IMR-90 (cell line): ENCODE data around the gene TMEM248. TPM values are rescaled to one million over a fixed set of nuclear protein-coding genes. Genes with fewer than 3 reads are reported as not detected.

Experiments
- ATAC-seq: fragments of 200-7000 bp; cut with Tn5 transposase; 2 replicates; pipeline ENCODE4 v1.9.1; 2020; ENCODE audit warnings: low read depth, mild to moderate bottlenecking, moderate library complexity
- BruUV-seq: library from RNA; stranded (reverse); fragments of 400-500 nt; replicated peaks from 2 replicates; lab custom pipeline; 2021; lab: Mats Ljungman, UMichigan
- CTCF ChIA-PET: fragments of 300-600 bp; formaldehyde crosslinking; extraction: SDS; loops from one replicate; lab custom pipeline; 2021; ENCODE audit warnings: antibody characterized with exemption; lab: Yijun Ruan, JAX
- POLR2A ChIA-PET: fragments of 300-600 bp; sonication (Branson Sonifier 250); formaldehyde crosslinking; loops from one replicate; lab custom pipeline; 2022; ENCODE audit warnings: antibody characterized with exemption; ENCODE audit not compliant: unreplicated experiment; lab: Charles Lee
- DNase-seq: peaks from one replicate; pipeline ENCODE4 v3.0.0; 2013
- H2AFZ ChIP-seq: replicated peaks from 2 replicates; pipeline ENCODE3; 2013; ENCODE audit warnings: low read length, mild to moderate bottlenecking; ENCODE audit not compliant: poor library complexity
- H2AK5ac ChIP-seq: 2 replicates; pipeline ENCODE4 v1.6.1; 2013; ENCODE audit warnings: low read depth, low read length, inconsistent platforms
- H2AK9ac ChIP-seq: replicated peaks from 2 replicates; pipeline ENCODE3; 2013; ENCODE audit warnings: mild to moderate bottlenecking, low read depth, low read length, moderate library complexity; ENCODE audit not compliant: poor library complexity
- H2BK120ac ChIP-seq: 2 replicates; pipeline ENCODE4 v1.6.1; 2013; ENCODE audit warnings: low read depth, low read length, inconsistent platforms
- H2BK15ac ChIP-seq: 3 replicates; pipeline ENCODE4 v1.6.1; 2013; ENCODE audit warnings: low read depth, low read length, inconsistent platforms
- H2BK20ac ChIP-seq: 2 replicates; pipeline ENCODE4 v1.6.1; 2013; ENCODE audit warnings: low read depth, mild to moderate bottlenecking, inconsistent platforms, low read length, moderate library complexity
- H2BK5ac ChIP-seq: 2 replicates; pipeline ENCODE4 v1.6.1; 2013; ENCODE audit warnings: mild to moderate bottlenecking, low read depth, low read length, inconsistent platforms; ENCODE audit not compliant: poor library complexity, severe bottlenecking
- H3K14ac ChIP-seq: replicated peaks from 2 replicates; pipeline ENCODE4 v1.6.1; 2013; ENCODE audit warnings: low read depth, low read length, inconsistent platforms
- H3K18ac ChIP-seq: 2 replicates; pipeline ENCODE4 v1.6.1; 2013; ENCODE audit warnings: low read depth, low read length, control low read depth
- H3K23ac ChIP-seq: 2 replicates; pipeline ENCODE4 v1.6.1; 2013; ENCODE audit warnings: low read depth, low read length, inconsistent platforms
- H3K27ac ChIP-seq: 2 replicates; pipeline ENCODE4 v1.5.1; 2013; ENCODE audit warnings: mild to moderate bottlenecking, control low read depth, low read length; ENCODE audit not compliant: insufficient read depth
- H3K27me3 ChIP-seq: 2 replicates; pipeline ENCODE4 v1.6.1; 2013; ENCODE audit warnings: low read length; ENCODE audit not compliant: control insufficient read depth, insufficient read depth
- H3K36me3 ChIP-seq: 2 replicates; pipeline ENCODE4 v1.6.1; 2013; ENCODE audit warnings: low read length, mixed read lengths; ENCODE audit not compliant: control insufficient read depth, insufficient read depth
- H3K4ac ChIP-seq: 2 replicates; pipeline ENCODE4 v1.6.1; 2013; ENCODE audit warnings: low read depth, low read length, inconsistent platforms
- H3K4me1 ChIP-seq: 2 replicates; pipeline ENCODE4 v1.6.1; 2013; ENCODE audit warnings: low read length, mixed read lengths; ENCODE audit not compliant: control insufficient read depth, insufficient read depth
- H3K4me2 ChIP-seq: 2 replicates; pipeline ENCODE4 v1.6.1; 2013; ENCODE audit warnings: low read depth, mild to moderate bottlenecking, control low read depth, low read length, moderate library complexity
- H3K4me3 ChIP-seq: 2 replicates; pipeline ENCODE4 v1.5.1; 2013; ENCODE audit warnings: low read depth, mild to moderate bottlenecking, control low read depth, low read length, moderate library complexity; ENCODE audit not compliant: insufficient read depth
- H3K56ac ChIP-seq: 2 replicates; pipeline ENCODE4 v1.6.1; 2013; ENCODE audit warnings: low read length, inconsistent platforms; ENCODE audit not compliant: insufficient read depth; ENCODE audit errors: extremely low read depth
- H3K79me1 ChIP-seq, 2 experiments: 2 replicates each; pipeline ENCODE4 v1.6.1; 2013; ENCODE audit warnings: low read length in 2 of 2, inconsistent platforms in 1 of 2, low read depth in 1 of 2
- H3K9ac ChIP-seq: 2 replicates; pipeline ENCODE4 v1.6.1; 2013; ENCODE audit warnings: low read depth, low read length, control low read depth
- H3K9me1 ChIP-seq: 2 replicates; pipeline ENCODE4 v1.6.1; 2013; ENCODE audit warnings: low read length, inconsistent platforms; ENCODE audit not compliant: insufficient read depth
- H3K9me3 ChIP-seq: 2 replicates; pipeline ENCODE4 v1.6.1; 2013; ENCODE audit warnings: low read length; ENCODE audit not compliant: control insufficient read depth, insufficient read depth
- H4K20me1 ChIP-seq: 2 replicates; pipeline ENCODE4 v1.6.1; 2013; ENCODE audit warnings: low read length, inconsistent platforms; ENCODE audit not compliant: insufficient read depth
- H4K5ac ChIP-seq: 2 replicates; pipeline ENCODE4 v1.6.1; 2013; ENCODE audit warnings: mild to moderate bottlenecking, low read depth, low read length, control low read depth
- H4K8ac ChIP-seq, 2 experiments: 2 replicates each; pipeline ENCODE4 v1.6.1; 2013; ENCODE audit warnings: low read depth in 2 of 2, low read length in 2 of 2, control low read depth in 1 of 2, inconsistent platforms in 1 of 2
- H4K91ac ChIP-seq: 2 replicates; pipeline ENCODE4 v1.6.1; 2013; ENCODE audit warnings: low read depth, low read length, inconsistent platforms; ENCODE audit not compliant: insufficient read depth
- BHLHE40 ChIP-seq: fragments of 150-350 bp; IDR thresholded peaks from 2 replicates; pipeline ENCODE4 v1.6.1; 2016; ENCODE audit warnings: mild to moderate bottlenecking, low read depth, low read length
- CEBPB ChIP-seq: IDR thresholded peaks from 2 replicates; pipeline ENCODE4 v1.6.1; 2012; ENCODE audit warnings: low read depth, low read length, improper control_type of control experiment
- CHD1 ChIP-seq: IDR thresholded peaks from 2 replicates; pipeline ENCODE4 v1.6.1; 2012; ENCODE audit warnings: low read depth, low read length, improper control_type of control experiment
- FOS ChIP-seq: fragments of 150-350 bp; IDR thresholded peaks from 2 replicates; pipeline ENCODE4 v1.6.1; 2016; ENCODE audit warnings: low read depth, low read length
- MAFK ChIP-seq: IDR thresholded peaks from 2 replicates; pipeline ENCODE4 v1.6.1; 2012; ENCODE audit warnings: low read depth, low read length, improper control_type of control experiment
- MAZ ChIP-seq: IDR thresholded peaks from 2 replicates; pipeline ENCODE4 v1.6.1; 2012; ENCODE audit warnings: low read depth, mild to moderate bottlenecking, low read length, improper control_type of control experiment, moderate library complexity, borderline replicate concordance
- MXI1 ChIP-seq: IDR thresholded peaks from 2 replicates; pipeline ENCODE4 v1.6.1; 2012; ENCODE audit warnings: low read depth, mild to moderate bottlenecking, low read length, moderate library complexity, borderline replicate concordance
- NFE2L2 ChIP-seq: fragments of 150-350 bp; IDR thresholded peaks from 2 replicates; pipeline ENCODE4 v1.6.1; 2016; ENCODE audit warnings: low read depth, mild to moderate bottlenecking, low read length
- POLR2A ChIP-seq: IDR thresholded peaks from 2 replicates; pipeline ENCODE4 v1.6.1; 2012; ENCODE audit warnings: mild to moderate bottlenecking, low read depth, low read length
- RAD21 ChIP-seq: IDR thresholded peaks from 2 replicates; pipeline ENCODE4 v1.6.1; 2012; ENCODE audit warnings: low read length, improper control_type of control experiment
- RCOR1 ChIP-seq: IDR thresholded peaks from 2 replicates; pipeline ENCODE4 v1.6.1; 2012; ENCODE audit warnings: mild to moderate bottlenecking, low read length, improper control_type of control experiment; ENCODE audit not compliant: insufficient replicate concordance
- RFX5 ChIP-seq: IDR thresholded peaks from 2 replicates; pipeline ENCODE4 v1.8.0; 2012; ENCODE audit warnings: low read depth, mild to moderate bottlenecking, low read length, moderate library complexity
- SMC3 ChIP-seq: fragments of 150-350 bp; IDR thresholded peaks from 2 replicates; pipeline ENCODE4 v1.6.1; 2016; ENCODE audit warnings: low read depth, mild to moderate bottlenecking, antibody characterized with exemption, low read length, moderate library complexity
- WGBS, 2 experiments: methylation state at CpG; one replicate each; pipeline versions ENCODE4 v1.1.5 to v1.1.7; 2013; ENCODE audit warnings: missing lambda C conversion rate in 2 of 2; ENCODE audit not compliant: insufficient read length in 1 of 2; ENCODE audit errors: extremely low coverage in 2 of 2; 5-methylcytosine and 5-hydroxymethylcytosine counted together
- dilution Hi-C: fragments of 300-500 bp; cut with HindIII; formaldehyde crosslinking; loops from one replicate; pipeline ENCODE4 v1.14.3; 2018; ENCODE audit warnings: low sequenced_read_pairs; ENCODE audit not compliant: unreplicated experiment
- in situ Hi-C: fragments of 300-500 bp; cut with MboI; formaldehyde crosslinking; loops from 3 replicates; pipeline ENCODE4 v1.14.3; 2019; ENCODE audit warnings: low sequenced_read_pairs, inconsistent platforms, mixed read lengths
- intact Hi-C: fragments of 100-400 bp; cut with micrococcal nuclease; formaldehyde crosslinking; loops from 2 replicates; pipeline ENCODE4 v1.10.0; 2022
- polyA plus RNA-seq, 3 experiments: library from polyadenylated mRNA; depleted of rRNA; stranded (reverse); fragments of >200 nt; gene quantifications; 2 replicates each; pipeline ENCODE4 v1.2.3, GENCODE V29; 2012; ENCODE audit warnings: low replicate concordance in 1 of 3
- total RNA-seq: library from RNA; depleted of rRNA; stranded (reverse); fragments of >200 nt; gene quantifications from 2 replicates; pipeline ENCODE4 v1.2.3, GENCODE V29; 2012
- TF ChIP-seq, protein P1 (sequence below): fragments of 150-350 bp; IDR thresholded peaks from 2 replicates; pipeline ENCODE4 v1.6.1; 2016; ENCODE audit warnings: low read depth, mild to moderate bottlenecking, low read length, moderate library complexity, borderline replicate concordance
- TF ChIP-seq, protein P2 (sequence below): fragments of 150-350 bp; IDR thresholded peaks from 2 replicates; pipeline ENCODE4 v1.6.1; 2017; ENCODE audit warnings: mild to moderate bottlenecking, antibody characterized with exemption, low read length, low read depth
- TF ChIP-seq, protein P3 (sequence below): conservative IDR thresholded peaks from 2 replicates; pipeline ENCODE4 v1.5.1; 2012; ENCODE audit warnings: mild to moderate bottlenecking, low read depth, low read length, improper control_type of control experiment

Gene TMEM248
- total and polyA plus RNA-seq, 2 of the 4 experiments (the other 2 are of a cell fraction), result 103 to 175 TPM

DNA sequence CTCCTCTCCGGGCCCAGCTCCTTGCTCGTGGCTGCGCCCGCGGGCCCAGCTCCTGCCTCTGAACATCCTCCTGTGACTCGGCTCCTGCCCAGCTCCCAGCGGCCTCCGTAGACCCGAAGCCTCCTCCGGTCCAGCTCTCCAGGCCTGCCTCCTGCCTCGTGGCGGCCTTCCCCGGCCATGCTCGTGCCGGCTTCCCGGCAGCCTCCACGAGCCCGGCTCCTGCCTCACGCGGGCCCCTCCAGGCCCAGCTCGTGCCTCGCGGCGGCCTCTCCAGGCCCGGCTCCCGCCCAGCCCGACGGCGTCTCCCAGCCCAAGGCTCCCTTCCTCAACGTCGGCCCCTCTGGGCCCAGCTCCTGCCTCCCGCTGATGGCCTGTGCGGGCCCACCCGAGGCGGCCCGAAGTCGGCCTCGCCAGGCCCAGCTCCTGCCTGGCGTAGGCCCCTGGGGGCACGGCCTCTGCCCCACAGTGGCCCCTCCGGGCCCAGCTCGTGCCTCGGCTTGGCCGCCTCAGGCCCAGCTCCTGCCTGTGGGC lies 16.9 kb upstream of the TMEM248 start:
- Histone ChIP-seq H3K4me1 (no peaks in the 10 kb centered on the region), H3K36me3 (peaks cover 2% of the 10 kb centered on the region), H4K5ac (no peak overlapping the region), H3K79me1 (no peaks in the 10 kb centered on the region), H2BK120ac (no peak overlapping the region), H3K4me2 (no peak overlapping the region), H3K14ac (no peak overlapping the region), H3K9me3 (no peaks in the 10 kb centered on the region), H2AK9ac (no peak overlapping the region), H3K27me3 (no peaks in the 10 kb centered on the region), H2BK15ac (no peak overlapping the region), H4K91ac (no peak overlapping the region), H3K9me1 (no peaks in the 10 kb centered on the region), H4K8ac (no peak overlapping the region), H2AFZ (no peak overlapping the region), H3K56ac (no peak overlapping the region), H4K20me1 (no peaks in the 10 kb centered on the region), H3K9ac (no peak overlapping the region), H3K23ac (no peak overlapping the region), H3K4me3 (no peak overlapping the region), H2BK20ac (no peak overlapping the region), H2BK5ac (no peak overlapping the region), H3K4ac (no peak overlapping the region), H2AK5ac (no peak overlapping the region), H3K27ac (no peak overlapping the region), H3K18ac (no peak overlapping the region)
- intact Hi-C loops, result no loop called here
- ChIA-PET POLR2A (interaction anchor here (0.5 kb wide), 1 partner anchor 40 kb away, joined by 3 read pairs; no protein-coding TSS in a partner anchor), CTCF (no interaction called here)
- DNase-seq, result no peak
- 92% methylated on average over 17 of the region's 44 CpGs; no CpG with 5 or more reads in 1 of the 2 experiments for WGBS, 2 experiments
- TF ChIP-seq BHLHE40 (no peak), NFE2L2 (no peak), CEBPB (no peak), MAFK (no peak), RAD21 (no peak), MAZ (no peak), FOS (no peak), MXI1 (no peak), RCOR1 (no peak), SMC3 (no peak), POLR2A (no peak), CHD1 (no peak), RFX5 (no peak)
- TF ChIP-seq, protein P1, sequence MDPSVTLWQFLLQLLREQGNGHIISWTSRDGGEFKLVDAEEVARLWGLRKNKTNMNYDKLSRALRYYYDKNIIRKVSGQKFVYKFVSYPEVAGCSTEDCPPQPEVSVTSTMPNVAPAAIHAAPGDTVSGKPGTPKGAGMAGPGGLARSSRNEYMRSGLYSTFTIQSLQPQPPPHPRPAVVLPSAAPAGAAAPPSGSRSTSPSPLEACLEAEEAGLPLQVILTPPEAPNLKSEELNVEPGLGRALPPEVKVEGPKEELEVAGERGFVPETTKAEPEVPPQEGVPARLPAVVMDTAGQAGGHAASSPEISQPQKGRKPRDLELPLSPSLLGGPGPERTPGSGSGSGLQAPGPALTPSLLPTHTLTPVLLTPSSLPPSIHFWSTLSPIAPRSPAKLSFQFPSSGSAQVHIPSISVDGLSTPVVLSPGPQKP, result no peak
- TF ChIP-seq, protein P2, sequence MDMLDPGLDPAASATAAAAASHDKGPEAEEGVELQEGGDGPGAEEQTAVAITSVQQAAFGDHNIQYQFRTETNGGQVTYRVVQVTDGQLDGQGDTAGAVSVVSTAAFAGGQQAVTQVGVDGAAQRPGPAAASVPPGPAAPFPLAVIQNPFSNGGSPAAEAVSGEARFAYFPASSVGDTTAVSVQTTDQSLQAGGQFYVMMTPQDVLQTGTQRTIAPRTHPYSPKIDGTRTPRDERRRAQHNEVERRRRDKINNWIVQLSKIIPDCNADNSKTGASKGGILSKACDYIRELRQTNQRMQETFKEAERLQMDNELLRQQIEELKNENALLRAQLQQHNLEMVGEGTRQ, result no peak
- TF ChIP-seq, protein P3, sequence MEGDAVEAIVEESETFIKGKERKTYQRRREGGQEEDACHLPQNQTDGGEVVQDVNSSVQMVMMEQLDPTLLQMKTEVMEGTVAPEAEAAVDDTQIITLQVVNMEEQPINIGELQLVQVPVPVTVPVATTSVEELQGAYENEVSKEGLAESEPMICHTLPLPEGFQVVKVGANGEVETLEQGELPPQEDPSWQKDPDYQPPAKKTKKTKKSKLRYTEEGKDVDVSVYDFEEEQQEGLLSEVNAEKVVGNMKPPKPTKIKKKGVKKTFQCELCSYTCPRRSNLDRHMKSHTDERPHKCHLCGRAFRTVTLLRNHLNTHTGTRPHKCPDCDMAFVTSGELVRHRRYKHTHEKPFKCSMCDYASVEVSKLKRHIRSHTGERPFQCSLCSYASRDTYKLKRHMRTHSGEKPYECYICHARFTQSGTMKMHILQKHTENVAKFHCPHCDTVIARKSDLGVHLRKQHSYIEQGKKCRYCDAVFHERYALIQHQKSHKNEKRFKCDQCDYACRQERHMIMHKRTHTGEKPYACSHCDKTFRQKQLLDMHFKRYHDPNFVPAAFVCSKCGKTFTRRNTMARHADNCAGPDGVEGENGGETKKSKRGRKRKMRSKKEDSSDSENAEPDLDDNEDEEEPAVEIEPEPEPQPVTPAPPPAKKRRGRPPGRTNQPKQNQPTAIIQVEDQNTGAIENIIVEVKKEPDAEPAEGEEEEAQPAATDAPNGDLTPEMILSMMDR, result no peak
- no TSS peak for BruUV-seq
- dilution Hi-C loops, result no loop called here
- in situ Hi-C loops, result no loop called here
- no peak for ATAC-seq
